A549 (cell line): ENCODE results near the gene SLC35D2. TPM values are rescaled to one million over a fixed set of nuclear protein-coding genes. Genes with fewer than 3 reads are reported as not detected.
"Not testable (repeated sequence)": the region's sequence is repeated elsewhere in the genome, so short reads cannot be mapped to it uniquely, and the experiment has no call there.

ENCODE experiments used
- ATAC-seq, 2 experiments: fragments of 200-7000 bp in 1 of 2; fragments of >200 bp in 1 of 2; cut with Nextera tagmentation in 1 of 2; cut with Tn5 transposase in 1 of 2; 3 replicates each; pipeline versions ENCODE4 v1.8.0 to v1.9.1; 2018 to 2020; ENCODE audit warnings: mild to moderate bottlenecking in 1 of 2, moderate library complexity in 1 of 2
- CTCF ChIA-PET: fragments of 300-600 bp; sonication (Branson Sonifier 250); formaldehyde crosslinking; extraction: SDS; loops from one replicate; lab custom pipeline; 2021; ENCODE audit warnings: antibody characterized with exemption, inconsistent platforms; lab: Yijun Ruan, JAX
- POLR2A ChIA-PET: fragments of 350-600 bp; formaldehyde crosslinking; extraction: SDS; loops from one replicate; lab custom pipeline; 2021; ENCODE audit warnings: antibody characterized with exemption, inconsistent platforms; lab: Yijun Ruan, JAX
- DNase-seq, 2 experiments: peaks; one replicate each; pipeline versions ENCODE4 v3.0.0 to v3.0.0-alpha.2; 2011 to 2016; ENCODE audit warnings: low read depth in 1 of 2, low spot score in 1 of 2
- FAIRE-seq: peaks from 2 replicates; lab custom pipeline; 2011; peaks lifted over from hg19 to GRCh38; lab: Jason Lieb, UNC
- H3K27ac ChIP-seq, 2 experiments: fragments of >200 bp; sonication (Bioruptor Twin); formaldehyde crosslinking; 3 replicates each; pipeline ENCODE4 v1.5.1; 2016 to 2017
- H3K4me1 ChIP-seq: fragments of >200 bp; sonication (Bioruptor Twin); formaldehyde crosslinking; 3 replicates; pipeline ENCODE4 v1.6.1; 2016
- H3K4me2 ChIP-seq: fragments of >200 bp; sonication (Bioruptor Twin); formaldehyde crosslinking; 3 replicates; pipeline ENCODE4 v1.6.1; 2016
- H3K4me3 ChIP-seq: fragments of >200 bp; sonication (Bioruptor Twin); formaldehyde crosslinking; 3 replicates; pipeline ENCODE4 v1.5.1; 2016
- H3K9me3 ChIP-seq: fragments of >200 bp; sonication (Bioruptor Twin); formaldehyde crosslinking; 3 replicates; pipeline ENCODE4 v1.6.1; 2016
- CHD4 ChIP-seq: fragments of 200-600 bp; sonication (generic); IDR thresholded peaks from 2 replicates; pipeline ENCODE4 v1.6.1; 2016; ENCODE audit warnings: antibody characterized with exemption, mild to moderate bottlenecking, borderline replicate concordance
- EHF ChIP-seq: fragments of 250-450 bp; sonication (Bioruptor Pico); IDR thresholded peaks from 2 replicates; pipeline ENCODE4 v1.5.0; 2020; ENCODE audit warnings: mild to moderate bottlenecking
- EHMT2 ChIP-seq: fragments of 200-600 bp; sonication (generic); IDR thresholded peaks from 2 replicates; pipeline ENCODE4 v1.6.1; 2016; ENCODE audit warnings: antibody characterized with exemption, low read depth, mild to moderate bottlenecking, moderate library complexity
- FOSB ChIP-seq: fragments of 250-450 bp; sonication (Bioruptor Pico); IDR thresholded peaks from 2 replicates; pipeline ENCODE4 v1.5.0; 2020; ENCODE audit warnings: mild to moderate bottlenecking, moderate library complexity
- FOSL2 ChIP-seq, 2 experiments: fragments of 450-650 bp in 1 of 2; fragments of >200 bp in 1 of 2; sonication (Bioruptor Twin) in 1 of 2; formaldehyde crosslinking; IDR thresholded peaks; 2 replicates each; pipeline versions ENCODE4 v1.5.0 to v1.6.1; 2016 to 2020; ENCODE audit warnings: mild to moderate bottlenecking in 1 of 2, moderate library complexity in 1 of 2
- HDAC2 ChIP-seq: fragments of 200-600 bp; sonication (generic); IDR thresholded peaks from 2 replicates; pipeline ENCODE4 v1.6.1; 2016
- HEYL ChIP-seq: fragments of 250-450 bp; sonication (Bioruptor Pico); IDR thresholded peaks from 2 replicates; pipeline ENCODE4 v1.8.0; 2021; ENCODE audit warnings: mild to moderate bottlenecking, moderate library complexity
- HOXB5 ChIP-seq: fragments of 250-450 bp; sonication (Bioruptor Pico); IDR thresholded peaks from 2 replicates; pipeline ENCODE4 v1.5.0; 2020; ENCODE audit warnings: mild to moderate bottlenecking, moderate library complexity
- JUNB ChIP-seq: fragments of >200 bp; sonication (Bioruptor Twin); formaldehyde crosslinking; IDR thresholded peaks from 2 replicates; pipeline ENCODE4 v1.6.1; 2016
- KDM5A ChIP-seq: fragments of 200-600 bp; sonication (generic); IDR thresholded peaks from 2 replicates; pipeline ENCODE4 v1.6.1; 2016; ENCODE audit warnings: antibody characterized with exemption, mild to moderate bottlenecking
- MAFK ChIP-seq: fragments of 450-650 bp; IDR thresholded peaks from 2 replicates; pipeline ENCODE4 v1.6.1; 2014; ENCODE audit not compliant: partially characterized antibody
- NPAS2 ChIP-seq: fragments of 250-450 bp; sonication (Bioruptor Pico); IDR thresholded peaks from 2 replicates; pipeline ENCODE4 v1.8.0; 2022; ENCODE audit warnings: mild to moderate bottlenecking, moderate library complexity, borderline replicate concordance
- NR3C1 ChIP-seq: fragments of >200 bp; sonication (Bioruptor Twin); formaldehyde crosslinking; IDR thresholded peaks from 3 replicates; pipeline ENCODE4 v1.6.1; 2017
- PHF8 ChIP-seq: fragments of 200-600 bp; sonication (generic); IDR thresholded peaks from 2 replicates; pipeline ENCODE4 v1.6.1; 2016; ENCODE audit warnings: low read depth, mild to moderate bottlenecking, antibody characterized with exemption, moderate library complexity, borderline replicate concordance
- RNF2 ChIP-seq: fragments of 200-600 bp; sonication (generic); IDR thresholded peaks from 2 replicates; pipeline ENCODE4 v1.6.1; 2016; ENCODE audit warnings: low read depth, mild to moderate bottlenecking, antibody characterized with exemption, moderate library complexity, borderline replicate concordance
- ZC3H11A ChIP-seq: fragments of 450-650 bp; IDR thresholded peaks from 2 replicates; pipeline ENCODE4 v1.6.1; 2014; ENCODE audit warnings: antibody characterized with exemption, mild to moderate bottlenecking
- ZNF302 ChIP-seq: fragments of 250-450 bp; sonication (Bioruptor Pico); IDR thresholded peaks from 2 replicates; pipeline ENCODE4 v1.9.0; 2021; ENCODE audit warnings: inconsistent platforms, mild to moderate bottlenecking, moderate library complexity
- WGBS: methylation state at CpG from one replicate; pipeline ENCODE4 v1.1.6; 2017; ENCODE audit errors: missing lambda C conversion rate; 5-methylcytosine and 5-hydroxymethylcytosine counted together
- polyA plus RNA-seq, 4 experiments: library from polyadenylated mRNA; depleted of rRNA in 3 of 4; stranded (reverse); fragments of >200 nt; fragmentation: RNase III in 1 of 4; extraction: RNeasy Plus Mini Kit Qiagen cat#74134 plus additional on column Dnase treatment in 1 of 4; gene quantifications; 2 replicates in 3 of 4; 3 replicates in 1 of 4; pipeline ENCODE4 v1.2.3, GENCODE V29; 2011 to 2017
- TF ChIP-seq, protein P1 (sequence below): IDR thresholded peaks from 2 replicates; pipeline ENCODE4 v1.6.1; 2012
- TF ChIP-seq, protein P2 (sequence below): fragments of >200 bp; sonication (Bioruptor Twin); formaldehyde crosslinking; IDR thresholded peaks from 3 replicates; pipeline ENCODE4 v1.5.1; 2016
- TF ChIP-seq, protein P3 (sequence below): fragments of 450-650 bp; IDR thresholded peaks from 2 replicates; pipeline ENCODE4 v1.6.1; 2014; ENCODE audit warnings: antibody characterized with exemption
- TF ChIP-seq, protein P4 (sequence below): fragments of 250-450 bp; sonication (Bioruptor Pico); IDR thresholded peaks from 2 replicates; pipeline ENCODE4 v1.5.0; 2021; ENCODE audit warnings: mild to moderate bottlenecking, moderate library complexity, borderline replicate concordance

SLC35D2 gene
- polyA plus RNA-seq, 2 of the 4 experiments (the other 2 are of a cell fraction), result 13.8 to 29.8 TPM

DNA sequence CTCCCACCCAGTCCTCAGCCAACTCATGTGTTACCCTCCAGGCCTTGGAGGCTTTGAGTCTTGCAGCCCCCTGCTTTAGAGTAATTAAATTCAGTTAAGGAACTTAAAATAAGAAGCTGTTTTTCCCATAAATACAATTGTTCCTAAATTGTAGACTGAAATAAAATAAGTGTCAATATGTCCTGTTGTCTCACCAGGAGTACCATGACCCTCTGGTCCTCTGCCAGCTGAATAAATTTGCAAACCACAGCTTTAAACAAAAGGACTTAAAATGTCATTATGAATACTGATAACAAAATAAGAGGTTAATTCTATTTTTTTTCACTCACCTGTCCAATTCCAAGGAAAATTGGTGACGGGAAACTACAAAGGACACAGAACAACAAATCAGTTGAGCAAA, 15.6 kb downstream of the SLC35D2 start:
- Histone ChIP-seq H3K9me3 (no peaks in the 10 kb centered on the region), H3K4me3 (no peak overlapping the region), H3K27ac (no peak overlapping the region), H3K4me2 (no peak overlapping the region), H3K4me1 (peaks cover 4% of the 10 kb centered on the region; the same call in 1 of the 3 replicates)
- no peak for DNase-seq
- no peak for ATAC-seq
- TF ChIP-seq EHMT2 (no peak), RNF2 (no peak), HDAC2 (no peak), HOXB5 (CRISPR knock-in tag) (no peak), MAFK (no peak), HEYL (CRISPR knock-in tag) (no peak), KDM5A (no peak), NPAS2 (no peak), FOSL2 (IDR thresholded peaks at IDR 0.05) (no peak), FOSL2 (CRISPR knock-in tag; IDR thresholded peaks at IDR 0.05) (no peak), FOSB (CRISPR knock-in tag) (no peak), ZC3H11A (no peak), CHD4 (no peak), JUNB (no peak), PHF8 (no peak), NR3C1 (no peak)
- TF ChIP-seq, protein P1, sequence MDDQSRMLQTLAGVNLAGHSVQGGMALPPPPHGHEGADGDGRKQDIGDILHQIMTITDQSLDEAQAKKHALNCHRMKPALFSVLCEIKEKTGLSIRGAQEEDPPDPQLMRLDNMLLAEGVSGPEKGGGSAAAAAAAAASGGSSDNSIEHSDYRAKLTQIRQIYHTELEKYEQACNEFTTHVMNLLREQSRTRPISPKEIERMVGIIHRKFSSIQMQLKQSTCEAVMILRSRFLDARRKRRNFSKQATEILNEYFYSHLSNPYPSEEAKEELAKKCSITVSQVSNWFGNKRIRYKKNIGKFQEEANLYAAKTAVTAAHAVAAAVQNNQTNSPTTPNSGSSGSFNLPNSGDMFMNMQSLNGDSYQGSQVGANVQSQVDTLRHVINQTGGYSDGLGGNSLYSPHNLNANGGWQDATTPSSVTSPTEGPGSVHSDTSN, result no peak
- TF ChIP-seq, protein P2, sequence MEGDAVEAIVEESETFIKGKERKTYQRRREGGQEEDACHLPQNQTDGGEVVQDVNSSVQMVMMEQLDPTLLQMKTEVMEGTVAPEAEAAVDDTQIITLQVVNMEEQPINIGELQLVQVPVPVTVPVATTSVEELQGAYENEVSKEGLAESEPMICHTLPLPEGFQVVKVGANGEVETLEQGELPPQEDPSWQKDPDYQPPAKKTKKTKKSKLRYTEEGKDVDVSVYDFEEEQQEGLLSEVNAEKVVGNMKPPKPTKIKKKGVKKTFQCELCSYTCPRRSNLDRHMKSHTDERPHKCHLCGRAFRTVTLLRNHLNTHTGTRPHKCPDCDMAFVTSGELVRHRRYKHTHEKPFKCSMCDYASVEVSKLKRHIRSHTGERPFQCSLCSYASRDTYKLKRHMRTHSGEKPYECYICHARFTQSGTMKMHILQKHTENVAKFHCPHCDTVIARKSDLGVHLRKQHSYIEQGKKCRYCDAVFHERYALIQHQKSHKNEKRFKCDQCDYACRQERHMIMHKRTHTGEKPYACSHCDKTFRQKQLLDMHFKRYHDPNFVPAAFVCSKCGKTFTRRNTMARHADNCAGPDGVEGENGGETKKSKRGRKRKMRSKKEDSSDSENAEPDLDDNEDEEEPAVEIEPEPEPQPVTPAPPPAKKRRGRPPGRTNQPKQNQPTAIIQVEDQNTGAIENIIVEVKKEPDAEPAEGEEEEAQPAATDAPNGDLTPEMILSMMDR, result no peak
- TF ChIP-seq, protein P3, sequence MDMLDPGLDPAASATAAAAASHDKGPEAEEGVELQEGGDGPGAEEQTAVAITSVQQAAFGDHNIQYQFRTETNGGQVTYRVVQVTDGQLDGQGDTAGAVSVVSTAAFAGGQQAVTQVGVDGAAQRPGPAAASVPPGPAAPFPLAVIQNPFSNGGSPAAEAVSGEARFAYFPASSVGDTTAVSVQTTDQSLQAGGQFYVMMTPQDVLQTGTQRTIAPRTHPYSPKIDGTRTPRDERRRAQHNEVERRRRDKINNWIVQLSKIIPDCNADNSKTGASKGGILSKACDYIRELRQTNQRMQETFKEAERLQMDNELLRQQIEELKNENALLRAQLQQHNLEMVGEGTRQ, result no peak
- TF ChIP-seq, protein P4, sequence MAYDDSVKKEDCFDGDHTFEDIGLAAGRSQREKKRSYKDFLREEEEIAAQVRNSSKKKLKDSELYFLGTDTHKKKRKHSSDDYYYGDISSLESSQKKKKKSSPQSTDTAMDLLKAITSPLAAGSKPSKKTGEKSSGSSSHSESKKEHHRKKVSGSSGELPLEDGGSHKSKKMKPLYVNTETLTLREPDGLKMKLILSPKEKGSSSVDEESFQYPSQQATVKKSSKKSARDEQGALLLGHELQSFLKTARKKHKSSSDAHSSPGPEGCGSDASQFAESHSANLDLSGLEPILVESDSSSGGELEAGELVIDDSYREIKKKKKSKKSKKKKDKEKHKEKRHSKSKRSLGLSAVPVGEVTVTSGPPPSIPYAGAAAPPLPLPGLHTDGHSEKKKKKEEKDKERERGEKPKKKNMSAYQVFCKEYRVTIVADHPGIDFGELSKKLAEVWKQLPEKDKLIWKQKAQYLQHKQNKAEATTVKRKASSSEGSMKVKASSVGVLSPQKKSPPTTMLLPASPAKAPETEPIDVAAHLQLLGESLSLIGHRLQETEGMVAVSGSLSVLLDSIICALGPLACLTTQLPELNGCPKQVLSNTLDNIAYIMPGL, result no peak
- FAIRE-seq, result no peak
- WGBS, result 97% methylated on average over 1 of the region's 1 CpG
- CTCF ChIA-PET, result interaction anchor here (1.1 to 2.2 kb wide), 2 partner anchors 16 to 40 kb away, joined by 3 to 7 read pairs; no protein-coding TSS in a partner anchor
- POLR2A ChIA-PET, result interaction anchor here (0.8 kb wide), 1 partner anchor 23 kb away, joined by 4 read pairs; no protein-coding TSS in a partner anchor

DNA sequence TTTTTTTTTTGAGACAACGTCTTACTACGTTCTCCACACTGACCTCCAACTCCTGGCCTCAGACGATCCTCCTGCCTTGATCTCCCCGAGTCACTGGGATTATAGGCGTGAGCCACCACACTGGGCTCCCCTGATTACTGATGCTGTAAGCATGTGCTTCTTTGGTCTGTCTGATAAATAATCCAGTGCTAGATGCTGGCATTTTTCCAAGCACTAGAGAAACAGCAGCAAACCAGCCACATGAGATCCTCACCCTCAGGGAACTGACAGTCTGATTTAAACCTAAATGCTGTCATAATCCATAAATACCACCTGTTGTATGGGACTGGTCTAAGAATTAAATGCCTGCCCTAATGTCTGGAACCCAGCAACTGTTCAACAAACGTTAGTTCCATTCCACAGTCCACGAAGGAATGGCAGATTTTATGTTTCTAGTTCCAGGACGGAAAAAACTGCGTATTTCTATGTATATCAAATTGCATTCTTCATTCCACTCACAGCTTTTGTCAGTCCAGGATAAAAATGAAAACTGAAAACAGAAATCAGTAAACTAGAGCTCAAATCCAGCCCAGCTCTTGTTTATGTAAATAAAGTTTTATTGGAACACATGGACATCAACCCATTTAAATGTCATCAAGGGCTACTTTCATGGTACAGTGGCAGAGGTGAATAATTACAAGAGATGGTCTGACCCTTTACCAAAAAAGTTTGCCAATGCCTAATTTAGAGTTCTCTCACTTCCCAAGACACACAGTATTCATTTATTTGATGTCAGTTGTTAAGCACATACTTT, 20.1 kb downstream of the SLC35D2 start:
- TF ChIP-seq EHF (CRISPR knock-in tag), result no peak
- TF ChIP-seq CHD4, result no peak
- TF ChIP-seq RNF2, result no peak
- no peak for TF ChIP-seq HOXB5 (CRISPR knock-in tag)
- no peak for TF ChIP-seq ZNF302
- TF ChIP-seq, protein P2, result no peak
- TF ChIP-seq, all 56 proteins: peak for 0
- CTCF ChIA-PET, result interaction anchor here (1.4 kb wide), 1 partner anchor 36 kb away, joined by 6 read pairs; no protein-coding TSS in a partner anchor
- no peak overlapping the region for H3K27ac ChIP-seq

DNA sequence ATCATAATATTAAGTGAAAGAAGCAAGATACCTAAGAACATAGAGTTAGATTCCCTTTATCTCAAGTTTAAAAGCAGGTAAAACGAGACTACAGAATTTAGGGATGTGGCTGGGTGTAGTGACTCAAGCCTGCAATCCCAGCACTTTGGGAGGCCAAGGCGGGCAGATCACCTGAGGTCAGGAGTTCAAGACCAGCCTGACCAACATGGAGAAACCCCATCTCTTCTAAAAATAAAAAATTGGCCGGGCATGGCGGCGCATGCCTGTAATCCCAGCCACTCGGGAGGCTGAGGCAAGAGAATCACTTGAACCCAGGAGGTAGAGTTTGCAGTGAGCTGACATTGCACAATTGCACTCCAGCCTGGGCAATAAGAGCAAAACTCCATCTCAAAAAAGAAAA, 21.4 kb downstream of the SLC35D2 start:
- ATAC-seq, H3K9me3 ChIP-seq, POLR2A ChIA-PET, CTCF ChIA-PET, H3K27ac ChIP-seq, DNase-seq, H3K4me3 ChIP-seq, H3K4me1 ChIP-seq, H3K4me2 ChIP-seq, FAIRE-seq: not testable (repeated sequence)
- WGBS, result 95% methylated on average over 6 of the region's 6 CpGs

More for the DNA sequence above, 20.1 kb downstream of the SLC35D2 start:
- no peak overlapping the region for H3K4me2 ChIP-seq
- no peak overlapping the region for H3K4me3 ChIP-seq
- ATAC-seq, result no peak
- POLR2A ChIA-PET, result no interaction called here
- no peak for FAIRE-seq
- 94% methylated on average over 9 of the region's 9 CpGs for WGBS
- no peaks in the 10 kb centered on the region for H3K4me1 ChIP-seq
- no peak for DNase-seq
- H3K9me3 ChIP-seq, result no peaks in the 10 kb centered on the region
